Measurements from ENCODE around the gene GCN1.

GCN1 gene

DNA sequence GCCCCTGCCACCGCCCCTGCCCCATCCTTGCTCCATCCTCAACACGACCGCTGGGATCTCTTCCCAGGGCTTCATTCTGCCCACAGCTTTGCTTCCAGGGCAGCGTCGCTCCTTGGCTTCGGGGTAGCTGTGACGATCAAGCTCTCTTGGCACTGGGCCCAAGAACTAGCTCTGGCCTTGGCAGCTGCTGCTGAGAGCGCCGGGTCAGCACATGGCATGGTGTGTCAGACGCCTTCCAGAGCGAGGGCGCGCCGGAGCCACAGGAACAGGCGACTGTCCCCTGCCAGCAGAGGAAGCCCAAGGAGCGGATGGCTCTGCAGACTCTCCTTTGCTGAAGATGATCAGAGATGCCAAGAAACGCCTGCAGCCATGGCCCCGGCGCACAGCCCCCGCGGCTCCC lies 93.9 kb downstream of the GCN1 start:
- Histone ChIP-seq H3K79me2 (peaks cover 16% of the 10 kb centered on the region), H3K4me2 (ENCODE audit: low read length) (no peak overlapping the region), H3K27me3 (ENCODE audit: control insufficient read depth, insufficient read depth, low read length) (no peaks in the 10 kb centered on the region), H2AFZ (no peak overlapping the region), H3K9ac (no peak overlapping the region), H3K4me1 (no peaks in the 10 kb centered on the region), H3K27ac (no peak overlapping the region), H3K4me3 (ENCODE audit: low read depth, low read length) (no peak overlapping the region), H3K9me3 (ENCODE audit: control insufficient read depth, low read length) (no peaks in the 10 kb centered on the region), H3K36me3 (ENCODE audit: control insufficient read depth, insufficient read depth, low read length) (no peaks in the 10 kb centered on the region)
- TF ChIP-seq CTCF (IDR thresholded peaks at IDR 0.05), result no peak

DNA sequence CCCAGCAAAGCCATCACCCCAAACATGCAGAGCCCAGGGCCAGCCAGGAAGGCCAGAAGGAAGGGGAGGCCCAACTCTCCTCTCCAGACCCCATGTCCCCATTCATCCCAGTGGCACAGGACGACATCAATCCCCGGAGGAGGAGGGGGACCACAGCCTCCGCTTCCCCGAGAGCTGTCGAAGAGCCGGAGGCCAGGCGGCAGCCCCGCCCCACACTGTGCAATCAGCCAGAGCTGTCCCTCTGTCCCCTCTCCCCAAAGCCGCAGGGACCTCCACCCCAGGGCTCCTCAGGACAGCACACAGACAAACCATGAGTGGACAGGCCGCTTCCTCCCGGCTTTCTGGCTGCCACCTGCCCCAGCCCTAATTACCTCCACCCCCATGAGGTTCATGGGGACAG lies 94.8 kb downstream of the GCN1 start:
- H3K4me3 ChIP-seq (ENCODE audit: low read depth, low read length), result no peak overlapping the region
- no peak overlapping the region for H3K27ac ChIP-seq
- H3K4me1 ChIP-seq, result no peaks in the 10 kb centered on the region
- no peaks in the 10 kb centered on the region for H3K9me3 ChIP-seq (ENCODE audit: control insufficient read depth, low read length)
- no peak overlapping the region for H2AFZ ChIP-seq
- no peak overlapping the region for H3K9ac ChIP-seq
- H3K36me3 ChIP-seq (ENCODE audit: control insufficient read depth, insufficient read depth, low read length), result no peaks in the 10 kb centered on the region
- TF ChIP-seq CTCF (IDR thresholded peaks at IDR 0.05), result no peak
- H3K79me2 ChIP-seq, result peaks cover 11% of the 10 kb centered on the region
- H3K27me3 ChIP-seq (ENCODE audit: control insufficient read depth, insufficient read depth, low read length), result no peaks in the 10 kb centered on the region
- H3K4me2 ChIP-seq (ENCODE audit: low read length), result no peak overlapping the region

- H3K4me1 ChIP-seq, result no peaks in the 10 kb centered on the region
- no peaks in the 10 kb centered on the region for H3K27me3 ChIP-seq (ENCODE audit: control insufficient read depth, insufficient read depth, low read length)
- H3K9ac ChIP-seq, result no peak overlapping the region
- no peak for TF ChIP-seq CTCF (IDR thresholded peaks at IDR 0.05)
- no peaks in the 10 kb centered on the region for H3K9me3 ChIP-seq (ENCODE audit: control insufficient read depth, low read length)
- no peak overlapping the region for H3K4me3 ChIP-seq (ENCODE audit: low read depth, low read length)
- H3K4me2 ChIP-seq (ENCODE audit: low read length), result no peak overlapping the region
- H2AFZ ChIP-seq, result no peak overlapping the region
- no peaks in the 10 kb centered on the region for H3K36me3 ChIP-seq (ENCODE audit: control insufficient read depth, insufficient read depth, low read length)
- peaks cover 11% of the 10 kb centered on the region for H3K79me2 ChIP-seq
- no peak overlapping the region for H3K27ac ChIP-seq
Measured at GRCh38 chr12:120098756-120099470, 95.6 kb downstream of the GCN1 start.

GRCh38 chr12:120096671-120097202 lies 97.8 kb downstream of the GCN1 start:
- Histone ChIP-seq H3K27ac (no peak overlapping the region), H3K4me2 (ENCODE audit: low read length) (no peak overlapping the region), H3K4me1 (no peaks in the 10 kb centered on the region), H3K9ac (no peak overlapping the region), H3K79me2 (peaks cover under 1% of the 10 kb centered on the region), H3K9me3 (ENCODE audit: control insufficient read depth, low read length) (no peaks in the 10 kb centered on the region), H3K27me3 (ENCODE audit: control insufficient read depth, insufficient read depth, low read length) (no peaks in the 10 kb centered on the region), H3K4me3 (ENCODE audit: low read depth, low read length) (no peak overlapping the region), H2AFZ (no peak overlapping the region), H3K36me3 (ENCODE audit: control insufficient read depth, insufficient read depth, low read length) (no peaks in the 10 kb centered on the region)
- no peak for TF ChIP-seq CTCF (IDR thresholded peaks at IDR 0.05)

GRCh38 chr12:120095736-120096135 lies 98.8 kb downstream of the GCN1 start:
- Histone ChIP-seq H3K4me3 (ENCODE audit: low read depth, low read length) (no peak overlapping the region), H3K9ac (no peak overlapping the region), H3K9me3 (ENCODE audit: control insufficient read depth, low read length) (no peaks in the 10 kb centered on the region), H3K27me3 (ENCODE audit: control insufficient read depth, insufficient read depth, low read length) (no peaks in the 10 kb centered on the region), H2AFZ (no peak overlapping the region), H3K4me1 (no peaks in the 10 kb centered on the region), H3K79me2 (no peaks in the 10 kb centered on the region), H3K27ac (no peak overlapping the region), H3K36me3 (ENCODE audit: control insufficient read depth, insufficient read depth, low read length) (no peaks in the 10 kb centered on the region), H3K4me2 (ENCODE audit: low read length) (no peak overlapping the region)
- TF ChIP-seq CTCF (IDR thresholded peaks at IDR 0.05), result no peak

Measured in parathyroid adenoma (tissue), 2 donors.